ENCODE data around the gene ERVH48-1.
A peak's percentile ranks its signal among the peaks of the same experiment; 100 is the strongest.
"Not testable (repeated sequence)": the region's sequence is repeated elsewhere in the genome, so short reads cannot be mapped to it uniquely, and the experiment has no call there.

The ERVH48-1 gene

GRCh38 chr21:42903817-42904216, 21.6 kb downstream of the ERVH48-1 start:
- DNase-seq, result no peak

DNA sequence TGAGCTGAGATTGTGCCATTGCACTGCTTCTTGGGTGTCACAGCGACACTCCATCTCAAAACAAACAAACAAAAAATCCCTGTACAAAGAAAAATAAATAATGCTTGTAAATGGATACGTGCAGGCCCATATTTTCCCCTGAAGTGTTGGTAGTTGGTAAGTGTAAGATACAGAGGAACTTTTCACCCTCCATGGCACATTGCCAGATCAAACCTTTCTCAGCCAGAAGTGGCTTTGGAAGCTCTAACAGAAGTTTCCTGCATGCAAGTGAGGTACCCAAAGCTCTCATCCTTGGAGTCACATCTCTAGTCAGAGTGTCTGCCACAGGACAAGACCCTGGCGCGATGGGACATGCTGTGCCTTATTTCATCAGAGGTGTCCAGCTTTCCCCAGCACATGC, 25.0 kb downstream of the ERVH48-1 start:
- no peak for DNase-seq

- peak; percentile 100 for DNase-seq
Measured at GRCh38 chr21:42892931-42893755, 32.3 kb downstream of the ERVH48-1 start, which contains the start of gene NDUFV3. Gene NDUFV3 (plus strand): TSS chr21:42893309. CDS start chr21:42893334, 25 bp downstream.

DNA sequence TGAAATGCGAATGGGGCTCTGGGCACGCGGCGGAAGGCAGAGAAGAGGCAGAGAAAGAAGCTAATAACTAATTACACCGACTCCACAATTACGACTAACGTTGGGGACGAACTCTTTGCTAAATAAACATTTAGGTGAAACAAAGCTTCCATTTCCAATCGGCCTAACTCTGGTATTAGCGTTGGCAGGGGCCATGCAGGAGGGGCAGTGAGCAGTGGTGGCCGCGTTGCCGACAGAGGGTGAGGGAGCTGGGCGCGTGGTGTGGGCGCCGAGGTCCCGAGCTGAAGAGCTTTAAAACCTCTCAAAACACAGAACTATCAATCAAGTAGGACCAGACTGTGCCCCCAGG, 32.9 kb downstream of the ERVH48-1 start:
- DNase-seq, result no peak

GRCh38 chr21:42887326-42887725, 38.1 kb downstream of the ERVH48-1 start:
- no peak for DNase-seq

DNA sequence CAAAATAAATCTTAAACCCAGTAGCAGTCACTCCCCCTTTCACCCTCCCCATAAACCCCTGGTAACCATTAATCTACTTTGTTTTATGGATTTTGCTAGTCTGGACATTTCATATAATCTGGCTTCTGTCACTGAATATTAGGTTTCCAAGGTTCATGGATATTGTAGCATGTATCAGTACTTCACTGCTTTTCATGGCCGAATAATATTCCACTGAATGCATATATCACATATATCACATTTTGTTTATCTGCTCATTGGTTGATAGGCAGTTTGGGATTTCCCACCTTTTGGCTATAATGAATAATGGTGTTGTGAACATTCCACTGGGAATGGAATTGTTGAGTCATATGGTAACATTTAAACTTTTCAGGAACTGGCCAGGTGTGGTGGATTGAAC, 41.5 kb downstream of the ERVH48-1 start:
- DNase-seq, result no peak

DNA sequence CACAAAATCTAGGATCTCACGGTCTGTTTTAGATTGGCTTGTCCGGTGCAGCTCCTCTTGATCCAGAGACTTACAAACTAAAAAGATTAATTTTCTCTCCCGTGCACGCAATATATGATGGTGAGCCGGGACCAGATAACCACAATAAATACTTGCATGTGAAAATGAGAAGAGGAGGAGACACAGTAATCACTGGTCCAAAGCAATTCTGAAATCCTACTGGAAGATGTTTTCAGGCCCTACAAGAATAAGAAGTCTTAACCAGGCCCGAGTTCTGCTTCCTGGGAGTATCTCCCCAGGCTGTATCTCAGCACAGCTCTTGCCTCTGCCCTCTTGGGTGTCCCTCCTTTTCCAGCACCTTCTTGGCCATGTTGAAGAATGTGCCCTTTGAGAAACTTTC, 45.1 kb downstream of the ERVH48-1 start:
- DNase-seq, result no peak

DNA sequence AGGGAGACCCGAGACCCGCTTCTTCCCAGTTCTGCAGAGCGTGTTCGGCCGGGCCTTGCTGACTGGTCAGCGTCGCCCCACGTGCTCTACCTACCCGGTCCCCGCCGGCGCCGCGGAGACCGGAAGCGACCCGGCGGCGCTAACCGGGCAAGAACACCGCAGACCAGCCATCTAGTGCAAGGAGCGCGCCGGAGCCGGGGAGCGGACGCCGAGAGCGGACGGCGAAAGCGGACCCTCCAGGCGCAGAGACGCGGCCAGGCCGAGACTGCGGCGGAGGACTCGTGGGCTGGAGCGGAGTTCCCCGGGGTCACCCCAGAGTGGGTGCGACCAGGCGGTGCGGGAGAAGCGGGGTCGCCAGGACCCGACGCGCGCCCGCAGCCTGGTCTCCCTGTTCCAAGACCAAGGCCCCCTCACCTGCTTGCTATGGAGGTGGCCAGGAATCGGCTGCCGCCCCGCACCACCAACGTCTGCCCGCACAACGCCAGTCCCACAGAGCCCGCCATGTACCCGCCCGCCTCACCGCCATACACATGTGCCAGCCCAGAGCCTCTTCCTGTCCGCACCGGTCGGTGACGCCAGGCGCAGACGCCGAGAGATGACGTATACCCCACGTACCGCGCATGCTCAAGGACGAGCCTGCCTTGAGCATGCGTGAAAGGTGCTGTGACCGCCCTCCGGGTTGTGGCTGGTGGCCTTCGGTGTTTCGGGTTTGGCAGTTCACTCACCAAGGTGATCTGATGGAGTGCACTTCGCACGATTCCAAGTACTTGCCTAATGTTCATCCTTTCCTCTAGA, 46.2 kb downstream of the ERVH48-1 start, which contains the start of gene WDR4:
TSS of gene WDR4 (minus strand) at position 547 of the 795 bp plus-strand sequence. CDS start at position 503, 44 bp downstream.
- DNase-seq, result peak; percentile 99

- DNase-seq, result no peak
Measured at GRCh38 chr21:42878678-42878992, 46.8 kb downstream of the ERVH48-1 start.

DNA sequence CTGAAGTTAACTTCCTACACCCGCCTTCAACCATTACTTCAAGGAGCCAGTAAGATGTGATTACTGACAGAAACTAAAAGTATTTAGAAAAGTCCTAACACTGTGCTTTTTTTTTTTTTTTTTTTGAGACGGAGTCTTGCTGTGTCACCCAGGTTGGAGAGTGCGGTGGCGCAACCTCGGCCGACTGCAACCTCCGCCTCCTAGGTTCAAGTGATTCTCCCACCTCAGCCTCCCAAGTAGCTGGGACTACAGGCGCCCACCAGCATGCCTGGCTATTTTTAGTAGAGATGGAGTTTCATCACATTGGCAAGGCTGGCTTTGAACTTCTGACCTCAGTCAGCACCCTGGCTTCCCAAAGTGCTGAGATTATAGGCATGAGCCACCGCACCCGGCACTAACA, 49.6 kb downstream of the ERVH48-1 start:
- not testable (repeated sequence) for DNase-seq

- DNase-seq, result no peak
Measured at GRCh38 chr21:42873096-42873495, 52.3 kb downstream of the ERVH48-1 start.

- DNase-seq, result no peak
Measured at GRCh38 chr21:42868196-42868595, 57.2 kb downstream of the ERVH48-1 start.

Data from stimulated activated CD4-positive, alpha-beta T cell treated with anti-CD3 and anti-CD28 coated beads, Interleukin-1b, Interleukin-23, amount 100 ng/mL, for 48 hours (primary cell).